ENCODE results near the gene EGR1. TPM values are rescaled to one million over a fixed set of nuclear protein-coding genes. Genes with fewer than 3 reads are reported as not detected.
A peak's percentile ranks its signal among the peaks of the same experiment; 100 is the strongest.

Gene EGR1
- total RNA-seq: 10 to 100 TPM; 16.8 to 90.0 (median 23.5) TPM
- long read RNA-seq, donor 1, transcript EGR1-201 (2 exons, 3,138 nt): major isoform, 30 of 53 reads
- long read RNA-seq, donor 1, partial matches to known transcripts: 0 of 53 reads
- long read RNA-seq, donor 1, other reads (novel, unspliced or antisense): 23 of 53 reads
- long read RNA-seq, donor 2, partial matches to known transcripts: 0 of 11 reads
- long read RNA-seq, donor 2, other reads (novel, unspliced or antisense): 11 of 11 reads

GRCh38 chr5:138465261-138466124 lies at the start of gene EGR1:
TSS of gene EGR1 (plus strand) at chr5:138465479. CDS start at chr5:138465762, 283 bp downstream.
- DNase-seq (peak; percentile 95 to 97 (median 96)), ATAC-seq (peak; percentile 66)
- TF ChIP-seq CTCF (IDR thresholded peaks at IDR 0.05): no peak

GRCh38 chr5:138418444-138418843 lies 46.8 kb upstream of the EGR1 start:
- Histone ChIP-seq H3K9me3 (no peaks in the 10 kb centered on the region), H3K36me3 (ENCODE audit: low read depth) (peaks cover 32% of the 10 kb centered on the region), H3K4me3 (no peak overlapping the region), H3K4me1 (ENCODE audit: low read depth) (no peaks in the 10 kb centered on the region)
- TF ChIP-seq CTCF (IDR thresholded peaks at IDR 0.05): no peak
- ATAC-seq (no peak), DNase-seq (no peak)
- intact Hi-C loops (cut with DNase I, micrococcal nuclease): no loop called here

More at GRCh38 chr5:138465261-138466124, at the start of gene EGR1:
- no peaks in the 10 kb centered on the region for H3K9me3 ChIP-seq
- peaks cover 15% of the 10 kb centered on the region for H3K4me1 ChIP-seq (ENCODE audit: low read depth)
- intact Hi-C loops (cut with DNase I, micrococcal nuclease): no loop called here
- no peaks in the 10 kb centered on the region for H3K36me3 ChIP-seq (ENCODE audit: low read depth)
- peak within 1 kb of the TSS; percentile 48 for H3K4me3 ChIP-seq

GRCh38 chr5:138425079-138425478 lies 40.2 kb upstream of the EGR1 start:
- no peak for ATAC-seq
- no peak for DNase-seq
- intact Hi-C loops (cut with DNase I, micrococcal nuclease): no loop called here
- Histone ChIP-seq H3K36me3 (ENCODE audit: low read depth) (peaks cover 23% of the 10 kb centered on the region), H3K4me1 (ENCODE audit: low read depth) (no peaks in the 10 kb centered on the region), H3K4me3 (no peak overlapping the region), H3K9me3 (no peaks in the 10 kb centered on the region)
- no peak for TF ChIP-seq CTCF (IDR thresholded peaks at IDR 0.05)

- no peak for TF ChIP-seq CTCF (IDR thresholded peaks at IDR 0.05)
- Histone ChIP-seq H3K4me1 (ENCODE audit: low read depth) (peaks cover 5% of the 10 kb centered on the region), H3K36me3 (ENCODE audit: low read depth) (peaks cover 27% of the 10 kb centered on the region), H3K4me3 (no peak overlapping the region), H3K9me3 (no peaks in the 10 kb centered on the region)
- no peak for ATAC-seq
- DNase-seq: no peak
- intact Hi-C loops (cut with DNase I, micrococcal nuclease): no loop called here
Measured at GRCh38 chr5:138435943-138436342, 29.3 kb upstream of the EGR1 start.

GRCh38 chr5:138438003-138438723 lies 27.1 kb upstream of the EGR1 start:
- intact Hi-C loops (cut with DNase I, micrococcal nuclease): no loop called here
- H3K4me3 ChIP-seq: no peak overlapping the region
- no peak for TF ChIP-seq CTCF (IDR thresholded peaks at IDR 0.05)
- no peaks in the 10 kb centered on the region for H3K9me3 ChIP-seq
- peaks cover 17% of the 10 kb centered on the region for H3K36me3 ChIP-seq (ENCODE audit: low read depth)
- peak; percentile 8 for ATAC-seq
- H3K4me1 ChIP-seq (ENCODE audit: low read depth): peaks cover 5% of the 10 kb centered on the region
- DNase-seq: no peak

Measured in mucosa of descending colon (tissue), 3 donors.